SK-N-SH (cell line): Measurements from ENCODE around the gene FAM228B. TPM values are rescaled to one million over a fixed set of nuclear protein-coding genes. Genes with fewer than 3 reads are reported as not detected.

ENCODE experiments used
- CTCF ChIA-PET: fragments of 300-600, 350-600 bp; formaldehyde crosslinking; extraction: SDS; loops from one replicate; lab custom pipeline; 2021; lab: Yijun Ruan, JAX
- POLR2A ChIA-PET: fragments of 350-600 bp; sonication (Branson Sonifier 250); formaldehyde crosslinking; extraction: SDS; loops from one replicate; lab custom pipeline; 2020; ENCODE audit warnings: antibody characterized with exemption, inconsistent platforms; lab: Yijun Ruan, JAX
- DNase-seq: peaks from one replicate; pipeline ENCODE4 v3.0.0; 2012
- H2AFZ ChIP-seq: fragments of 200-600 bp; sonication (generic); 2 replicates; pipeline ENCODE4 v1.8.1; 2016; ENCODE audit warnings: antibody characterized with exemption, mild to moderate bottlenecking, low read depth
- H3F3A ChIP-seq: fragments of 200-600 bp; sonication (generic); replicated peaks from 2 replicates; pipeline ENCODE3; 2016; ENCODE audit warnings: antibody characterized with exemption, mild to moderate bottlenecking; ENCODE audit not compliant: insufficient read depth
- H3K27ac ChIP-seq, 2 experiments: fragments of 200-500 bp in 1 of 2; fragments of 200-600 bp in 1 of 2; sonication (Bioruptor generic) in 1 of 2; sonication (generic), shearing (Covaris generic) in 1 of 2; 2 replicates each; pipeline versions ENCODE4 v1.5.1 to v1.6.1; 2014 to 2016; ENCODE audit warnings: low read depth in 2 of 2, inconsistent platforms in 1 of 2, low read length in 1 of 2, mild to moderate bottlenecking in 1 of 2, mixed read lengths in 1 of 2
- H3K27me3 ChIP-seq: fragments of 200-600 bp; sonication (generic), shearing (Covaris generic); 2 replicates; pipeline ENCODE4 v1.6.1; 2016; ENCODE audit warnings: mixed run types; ENCODE audit not compliant: insufficient read depth
- H3K36me3 ChIP-seq, 2 experiments: fragments of 200-500 bp in 1 of 2; fragments of 200-600 bp in 1 of 2; sonication (Bioruptor generic) in 1 of 2; sonication (generic) in 1 of 2; replicated peaks in 1 of 2; 2 replicates each; pipeline versions ENCODE3 to v1.5.1; 2014 to 2016; ENCODE audit warnings: low read length in 1 of 2, mild to moderate bottlenecking in 1 of 2; ENCODE audit not compliant: insufficient read depth in 2 of 2, control insufficient read depth in 1 of 2
- H3K4me1 ChIP-seq, 2 experiments: fragments of 200-500 bp in 1 of 2; fragments of 200-600 bp in 1 of 2; sonication (Bioruptor generic) in 1 of 2; sonication (generic), shearing (Covaris generic) in 1 of 2; 2 replicates each; pipeline versions ENCODE4 v1.5.1 to v1.6.1; 2014 to 2016; ENCODE audit warnings: low read depth in 1 of 2, low read length in 1 of 2, mixed run types in 1 of 2; ENCODE audit not compliant: insufficient read depth in 2 of 2, control insufficient read depth in 1 of 2
- H3K4me2 ChIP-seq: fragments of 200-600 bp; sonication (generic), shearing (Covaris generic); 2 replicates; pipeline ENCODE4 v1.6.1; 2017; ENCODE audit warnings: mixed run types
- H3K4me3 ChIP-seq, 2 experiments: fragments of 200-500 bp in 1 of 2; fragments of 200-600 bp in 1 of 2; sonication (Bioruptor generic) in 1 of 2; sonication (generic), shearing (Covaris generic) in 1 of 2; 2 replicates each; pipeline versions ENCODE4 v1.5.1 to v1.8.1; 2014 to 2016; ENCODE audit warnings: low read depth in 2 of 2, inconsistent platforms in 1 of 2, low read length in 1 of 2, mild to moderate bottlenecking in 1 of 2, mixed read lengths in 1 of 2, moderate library complexity in 1 of 2
- H3K79me2 ChIP-seq: fragments of 200-600 bp; sonication (generic); 2 replicates; pipeline ENCODE4 v1.8.1; 2017; ENCODE audit warnings: mild to moderate bottlenecking; ENCODE audit not compliant: insufficient read depth
- H3K9ac ChIP-seq: fragments of 200-600 bp; sonication (generic); 2 replicates; pipeline ENCODE4 v1.6.1; 2017; ENCODE audit warnings: mixed run types
- H3K9me2 ChIP-seq: fragments of 200-600 bp; sonication (generic); 2 replicates; pipeline ENCODE4 v1.6.1; 2017; ENCODE audit warnings: mixed run types
- H3K9me3 ChIP-seq: fragments of 200-600 bp; sonication (generic); 2 replicates; pipeline ENCODE4 v1.6.1; 2017; ENCODE audit warnings: mixed run types, mild to moderate bottlenecking, moderate library complexity
- H4K20me1 ChIP-seq: fragments of 200-600 bp; sonication (generic); 2 replicates; pipeline ENCODE4 v1.6.1; 2017; ENCODE audit warnings: mild to moderate bottlenecking, mixed run types; ENCODE audit not compliant: insufficient read depth
- ELF1 ChIP-seq: IDR thresholded peaks from 2 replicates; pipeline ENCODE4 v1.4.0; 2012
- EP300 ChIP-seq, 2 experiments: IDR thresholded peaks; 2 replicates each; pipeline versions ENCODE4 v1.4.0 to v1.6.1; 2012; ENCODE audit warnings: borderline replicate concordance in 1 of 2, low read depth in 1 of 2, low read length in 1 of 2
- EZH2phosphoT487 ChIP-seq: fragments of 200-600 bp; sonication (generic); IDR thresholded peaks from 2 replicates; pipeline ENCODE4 v1.6.1; 2017; ENCODE audit warnings: low read depth, mixed run types, mild to moderate bottlenecking, antibody characterized with exemption, moderate library complexity, borderline replicate concordance
- FOSL2 ChIP-seq: IDR thresholded peaks from 2 replicates; pipeline ENCODE4 v1.4.0; 2012; ENCODE audit warnings: low read depth, mild to moderate bottlenecking, moderate library complexity, borderline replicate concordance
- FOXJ3 ChIP-seq: sonication (generic); formaldehyde crosslinking; IDR thresholded peaks from 2 replicates; pipeline ENCODE4 v1.5.1; 2020; ENCODE audit warnings: mild to moderate bottlenecking, missing genetic modification reagents
- FOXM1 ChIP-seq: IDR thresholded peaks from 2 replicates; pipeline ENCODE4 v1.4.0; 2012; ENCODE audit warnings: low read depth, mild to moderate bottlenecking
- GATA2 ChIP-seq: sonication (generic); formaldehyde crosslinking; IDR thresholded peaks from 2 replicates; pipeline ENCODE4 v1.5.0; 2020; ENCODE audit warnings: mild to moderate bottlenecking, missing genetic modification reagents
- IRF3 ChIP-seq: fragments of 150-350 bp; IDR thresholded peaks from 2 replicates; pipeline ENCODE4 v1.6.1; 2016; ENCODE audit warnings: mild to moderate bottlenecking, low read depth, low read length
- JUND ChIP-seq: IDR thresholded peaks from 2 replicates; pipeline ENCODE4 v1.4.0; 2012
- MAX ChIP-seq: IDR thresholded peaks from 2 replicates; pipeline ENCODE4 v1.4.0; 2012; ENCODE audit warnings: low read depth
- MXI1 ChIP-seq: IDR thresholded peaks from 2 replicates; pipeline ENCODE4 v1.6.1; 2012; ENCODE audit warnings: mild to moderate bottlenecking, low read depth, low read length, improper control_type of control experiment
- NFIC ChIP-seq: IDR thresholded peaks from 2 replicates; pipeline ENCODE4 v1.4.0; 2012; ENCODE audit warnings: borderline replicate concordance
- RCOR1 ChIP-seq: fragments of 150-350 bp; IDR thresholded peaks from 2 replicates; pipeline ENCODE4 v1.6.1; 2017; ENCODE audit warnings: antibody characterized with exemption, low read length
- REST ChIP-seq: IDR thresholded peaks from 2 replicates; pipeline ENCODE4 v1.6.1; 2012; ENCODE audit warnings: mild to moderate bottlenecking, low read depth, low read length, moderate library complexity
- RXRA ChIP-seq: IDR thresholded peaks from 2 replicates; pipeline ENCODE4 v1.4.0; 2012; ENCODE audit warnings: low read depth, mild to moderate bottlenecking, borderline replicate concordance
- SIN3A ChIP-seq: IDR thresholded peaks from 2 replicates; pipeline ENCODE4 v1.6.1; 2012; ENCODE audit warnings: low read depth, mild to moderate bottlenecking, low read length, moderate library complexity, borderline replicate concordance
- TAF1 ChIP-seq: IDR thresholded peaks from 2 replicates; pipeline ENCODE4 v1.6.1; 2012; ENCODE audit warnings: low read depth, mild to moderate bottlenecking, low read length, moderate library complexity, borderline replicate concordance
- YY1 ChIP-seq: IDR thresholded peaks from 2 replicates; pipeline ENCODE4 v1.4.0; 2012; ENCODE audit warnings: low read depth, mild to moderate bottlenecking
- WGBS: methylation state at CpG from one replicate; pipeline ENCODE4 v1.1.6; 2017; ENCODE audit warnings: low lambda C conversion rate; 5-methylcytosine and 5-hydroxymethylcytosine counted together
- polyA plus RNA-seq, 3 experiments: library from polyadenylated mRNA; depleted of rRNA; stranded (reverse); fragments of >200 nt; gene quantifications; 2 replicates each; pipeline ENCODE4 v1.2.3, GENCODE V29; 2012
- TF ChIP-seq, protein P1 (sequence below): IDR thresholded peaks from 2 replicates; pipeline ENCODE4; 2012
- TF ChIP-seq, protein P2 (sequence below): IDR thresholded peaks from 2 replicates; pipeline ENCODE4 v1.4.0; 2012; ENCODE audit warnings: low read depth, borderline replicate concordance
- TF ChIP-seq, protein P3 (sequence below): fragments of 150-350 bp; IDR thresholded peaks from 2 replicates; pipeline ENCODE4 v1.6.1; 2017; ENCODE audit warnings: antibody characterized with exemption, low read length, low read depth, borderline replicate concordance

FAM228B gene
- polyA plus RNA-seq, 1 of the 3 experiments (the other 2 are of a cell fraction): 5.3 TPM

DNA sequence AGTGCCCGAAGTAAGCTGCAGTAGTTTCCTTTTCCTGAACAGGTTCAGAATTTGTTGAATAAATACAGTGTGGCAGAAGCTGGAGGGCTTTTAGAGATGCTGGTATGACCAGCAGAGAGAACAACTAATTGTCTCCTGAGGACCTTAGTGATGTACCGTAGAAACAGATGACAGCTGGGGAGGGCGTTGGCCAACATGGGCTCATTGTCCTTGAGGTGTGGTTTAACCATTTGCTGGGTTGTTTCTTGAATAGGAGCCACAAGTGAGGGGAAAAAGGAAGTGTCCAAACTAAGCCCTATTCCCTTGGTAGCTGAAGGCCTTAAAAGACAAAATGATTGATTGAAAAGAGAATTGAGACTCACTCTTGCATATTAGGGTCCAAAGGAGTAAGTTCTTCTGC lies 39.9 kb downstream of the FAM228B start:
- Histone ChIP-seq H3K4me1 (no peaks in the 10 kb centered on the region), H3K4me2 (no peak overlapping the region), H3F3A (no peaks in the 10 kb centered on the region), H3K9ac (no peak overlapping the region), H3K27me3 (no peaks in the 10 kb centered on the region), H3K36me3 (peaks cover 0 to 4% of the 10 kb centered on the region in 2 experiments), H2AFZ (no peak overlapping the region), H3K9me3 (no peaks in the 10 kb centered on the region), H3K4me3 (no peak overlapping the region), H3K27ac (no peak overlapping the region), H3K79me2 (no peaks in the 10 kb centered on the region), H4K20me1 (no peaks in the 10 kb centered on the region), H3K9me2 (no peaks in the 10 kb centered on the region)
- TF ChIP-seq NFIC: no peak
- no peak for TF ChIP-seq GATA2
- TF ChIP-seq EZH2phosphoT487: no peak
- no peak for TF ChIP-seq FOXM1
- TF ChIP-seq TAF1: no peak
- no peak for TF ChIP-seq RCOR1
- no peak for TF ChIP-seq FOSL2
- no peak for TF ChIP-seq ELF1
- TF ChIP-seq YY1: no peak
- TF ChIP-seq RXRA: no peak
- TF ChIP-seq JUND: no peak
- TF ChIP-seq IRF3: no peak
- TF ChIP-seq SIN3A: no peak
- TF ChIP-seq, protein P1, sequence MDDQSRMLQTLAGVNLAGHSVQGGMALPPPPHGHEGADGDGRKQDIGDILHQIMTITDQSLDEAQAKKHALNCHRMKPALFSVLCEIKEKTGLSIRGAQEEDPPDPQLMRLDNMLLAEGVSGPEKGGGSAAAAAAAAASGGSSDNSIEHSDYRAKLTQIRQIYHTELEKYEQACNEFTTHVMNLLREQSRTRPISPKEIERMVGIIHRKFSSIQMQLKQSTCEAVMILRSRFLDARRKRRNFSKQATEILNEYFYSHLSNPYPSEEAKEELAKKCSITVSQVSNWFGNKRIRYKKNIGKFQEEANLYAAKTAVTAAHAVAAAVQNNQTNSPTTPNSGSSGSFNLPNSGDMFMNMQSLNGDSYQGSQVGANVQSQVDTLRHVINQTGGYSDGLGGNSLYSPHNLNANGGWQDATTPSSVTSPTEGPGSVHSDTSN: no peak
- no peak for TF ChIP-seq MXI1
- TF ChIP-seq, protein P2, sequence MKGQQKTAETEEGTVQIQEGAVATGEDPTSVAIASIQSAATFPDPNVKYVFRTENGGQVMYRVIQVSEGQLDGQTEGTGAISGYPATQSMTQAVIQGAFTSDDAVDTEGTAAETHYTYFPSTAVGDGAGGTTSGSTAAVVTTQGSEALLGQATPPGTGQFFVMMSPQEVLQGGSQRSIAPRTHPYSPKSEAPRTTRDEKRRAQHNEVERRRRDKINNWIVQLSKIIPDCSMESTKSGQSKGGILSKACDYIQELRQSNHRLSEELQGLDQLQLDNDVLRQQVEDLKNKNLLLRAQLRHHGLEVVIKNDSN: no peak
- ChIA-PET POLR2A (no interaction called here), CTCF (interaction anchor here (0.6 to 1.8 kb wide), 4 partner anchors 10 to 159 kb away, joined by 3 to 9 read pairs (median 5); partner anchors contain the start of gene TP53I3)
- WGBS: 59% methylated on average over 3 of the region's 3 CpGs
- no peak for DNase-seq

DNA sequence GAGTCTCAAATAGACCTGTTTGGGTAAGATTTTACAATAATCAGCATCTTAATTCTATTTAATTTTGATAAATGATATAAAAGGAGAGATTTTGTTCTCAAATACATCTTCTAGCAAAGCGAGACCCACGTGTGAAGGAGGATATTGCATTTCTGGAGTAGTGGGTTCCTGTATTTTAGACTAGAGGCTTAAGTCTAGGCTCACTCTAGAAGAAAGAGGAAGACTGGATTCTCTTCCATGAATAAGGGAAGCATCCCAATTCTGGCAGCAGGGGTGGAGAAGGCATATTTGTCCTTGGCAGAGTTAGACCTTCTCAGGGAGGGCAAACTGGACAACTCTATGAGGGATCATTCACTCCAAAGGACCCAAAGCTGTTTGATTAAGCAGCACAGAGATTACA lies 40.3 kb downstream of the FAM228B start:
- ChIA-PET CTCF (interaction anchor here (0.6 to 1.4 kb wide), 5 partner anchors 10 to 158 kb away, joined by 3 to 7 read pairs (median 3); no protein-coding TSS in a partner anchor), POLR2A (interaction anchor here (1.0 kb wide), 1 partner anchor 79 kb away, joined by 3 read pairs; no protein-coding TSS in a partner anchor)
- Histone ChIP-seq H3K79me2 (no peaks in the 10 kb centered on the region), H3K9ac (no peak overlapping the region), H3K4me2 (no peak overlapping the region), H3F3A (no peaks in the 10 kb centered on the region), H3K27me3 (no peaks in the 10 kb centered on the region), H3K9me3 (no peaks in the 10 kb centered on the region), H3K27ac (no peak overlapping the region), H3K4me1 (no peaks in the 10 kb centered on the region), H4K20me1 (no peaks in the 10 kb centered on the region), H2AFZ (no peak overlapping the region), H3K36me3 (peaks cover 0 to 4% of the 10 kb centered on the region in 2 experiments), H3K9me2 (no peaks in the 10 kb centered on the region), H3K4me3 (no peak overlapping the region)
- no peak for DNase-seq
- WGBS: 78% methylated on average over 2 of the region's 2 CpGs
- TF ChIP-seq MAX: no peak
- TF ChIP-seq SIN3A: no peak
- TF ChIP-seq EP300 (IDR thresholded peaks at IDR 0.05; ENCODE audit: borderline replicate concordance in 1 of 2, low read depth in 1 of 2, low read length in 1 of 2): no peak
- TF ChIP-seq, protein P3, sequence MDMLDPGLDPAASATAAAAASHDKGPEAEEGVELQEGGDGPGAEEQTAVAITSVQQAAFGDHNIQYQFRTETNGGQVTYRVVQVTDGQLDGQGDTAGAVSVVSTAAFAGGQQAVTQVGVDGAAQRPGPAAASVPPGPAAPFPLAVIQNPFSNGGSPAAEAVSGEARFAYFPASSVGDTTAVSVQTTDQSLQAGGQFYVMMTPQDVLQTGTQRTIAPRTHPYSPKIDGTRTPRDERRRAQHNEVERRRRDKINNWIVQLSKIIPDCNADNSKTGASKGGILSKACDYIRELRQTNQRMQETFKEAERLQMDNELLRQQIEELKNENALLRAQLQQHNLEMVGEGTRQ: no peak
- TF ChIP-seq REST: no peak
- TF ChIP-seq FOXJ3 (CRISPR knock-in tag): no peak
